HepG2 (cell line): ENCODE measurements around the gene BST1. TPM values are rescaled to one million over a fixed set of nuclear protein-coding genes. Genes with fewer than 3 reads are reported as not detected.
A peak's percentile ranks its signal among the peaks of the same experiment; 100 is the strongest.

ENCODE experiments used
- CEBPB ChIP-seq: IDR thresholded peaks from 2 replicates; pipeline ENCODE4 v1.6.1; 2011; ENCODE audit warnings: low read depth, low read length, improper control_type of control experiment, borderline replicate concordance
- ETV5 ChIP-seq: IDR thresholded peaks from 2 replicates; pipeline ENCODE4 v1.6.1; 2018; ENCODE audit warnings: missing biosample characterization, missing genetic modification reagents, inconsistent platforms, borderline replicate concordance
- FLYWCH1 ChIP-seq: sonication (generic); formaldehyde crosslinking; IDR thresholded peaks from 2 replicates; pipeline ENCODE4 v1.8.1; 2023; ENCODE audit warnings: mild to moderate bottlenecking, missing genetic modification reagents
- GABPA ChIP-seq, 2 experiments: IDR thresholded peaks; 2 replicates each; pipeline ENCODE4 v1.6.1; 2011 to 2016; ENCODE audit warnings: low read depth in 2 of 2, low read length in 1 of 2, missing biosample characterization in 1 of 2, missing genetic modification characterization in 1 of 2
- IKZF4 ChIP-seq: sonication (generic); formaldehyde crosslinking; IDR thresholded peaks from 2 replicates; pipeline ENCODE4 v1.5.1; 2020; ENCODE audit warnings: borderline replicate concordance, mild to moderate bottlenecking, low read depth, missing genetic modification reagents; ENCODE audit errors: not compliant biosample characterization
- KDM3A ChIP-seq: IDR thresholded peaks from 2 replicates; pipeline ENCODE4 v1.6.1; 2018; ENCODE audit warnings: low read depth, missing compliant biosample characterization
- KLF11 ChIP-seq: IDR thresholded peaks from 2 replicates; pipeline ENCODE4 v1.6.1; 2016; ENCODE audit warnings: missing compliant biosample characterization
- MEIS2 ChIP-seq: sonication (generic); formaldehyde crosslinking; IDR thresholded peaks from 2 replicates; pipeline ENCODE4 v1.9.0; 2021; ENCODE audit warnings: mild to moderate bottlenecking, missing genetic modification reagents
- PITX1 ChIP-seq: sonication (generic); formaldehyde crosslinking; IDR thresholded peaks from 2 replicates; pipeline ENCODE4 v1.5.1; 2020; ENCODE audit warnings: mild to moderate bottlenecking, missing genetic modification reagents
- RFXAP ChIP-seq: sonication (generic); formaldehyde crosslinking; IDR thresholded peaks from 2 replicates; pipeline ENCODE4 v1.4.0; 2020; ENCODE audit warnings: missing genetic modification reagents, borderline replicate concordance
- ZFAT ChIP-seq: sonication (generic); formaldehyde crosslinking; conservative IDR thresholded peaks from 2 replicates; pipeline ENCODE4 v1.8.1; 2023; ENCODE audit warnings: missing genetic modification reagents, inconsistent platforms
- ZNF672 ChIP-seq: sonication (generic); formaldehyde crosslinking; IDR thresholded peaks from 2 replicates; pipeline ENCODE4 v1.8.1; 2022; ENCODE audit warnings: missing genetic modification reagents
- ZNF790 ChIP-seq: sonication (generic); formaldehyde crosslinking; IDR thresholded peaks from 2 replicates; pipeline ENCODE4 v1.8.0; 2022; ENCODE audit warnings: missing genetic modification reagents, mild to moderate bottlenecking, borderline replicate concordance
- ZNF879 ChIP-seq: sonication (generic); formaldehyde crosslinking; IDR thresholded peaks from 2 replicates; pipeline ENCODE4 v1.8.1; 2023; ENCODE audit warnings: missing genetic modification reagents
- ZNF883 ChIP-seq: sonication (generic); formaldehyde crosslinking; IDR thresholded peaks from 2 replicates; pipeline ENCODE4 v1.5.1; 2020; ENCODE audit warnings: mild to moderate bottlenecking, missing genetic modification reagents; ENCODE audit errors: not compliant biosample characterization
- polyA plus RNA-seq, 8 experiments: library from polyadenylated mRNA; depleted of rRNA in 3 of 8; stranded (reverse) in 7 of 8; unstranded in 1 of 8; fragments of >200 nt; fragmentation: Illumina TruSeq in 4 of 8; extraction: Trizol in 4 of 8; gene quantifications; 2 replicates each; pipeline versions ENCODE4 v1.2.1 to v1.2.3, GENCODE V29; 2011 to 2016; ENCODE audit warnings: low read depth in 4 of 8, missing spikeins in 1 of 8, mixed read lengths in 1 of 8; ENCODE audit not compliant: insufficient read depth in 1 of 8
- total RNA-seq, 5 experiments: library from RNA; depleted of rRNA; stranded (reverse); fragments of >200 nt; fragmentation: Illumina TruSeq; extraction: Trizol; gene quantifications; 2 replicates each; pipeline ENCODE4 v1.2.3, GENCODE V29; 2016; ENCODE audit warnings: low read depth in 1 of 5
- TF ChIP-seq, protein P1 (sequence below): IDR thresholded peaks from 2 replicates; pipeline ENCODE4 v1.6.1; 2016; ENCODE audit warnings: low read depth
- TF ChIP-seq, protein P2 (sequence below): IDR thresholded peaks from 2 replicates; pipeline ENCODE4 v1.6.1; 2012; ENCODE audit warnings: inconsistent platforms
- TF ChIP-seq, protein P3 (sequence below): sonication (generic); formaldehyde crosslinking; IDR thresholded peaks from 2 replicates; pipeline ENCODE4 v1.8.0; 2022; ENCODE audit warnings: missing genetic modification reagents, mild to moderate bottlenecking, inconsistent platforms, borderline replicate concordance
- TF ChIP-seq, protein P4 (sequence below): sonication (generic); formaldehyde crosslinking; IDR thresholded peaks from 2 replicates; pipeline ENCODE4 v1.4.0; 2020; ENCODE audit warnings: mild to moderate bottlenecking, low read depth, missing genetic modification reagents
- TF ChIP-seq, protein P5 (sequence below): IDR thresholded peaks from 2 replicates; pipeline ENCODE4 v1.6.1; 2016

Gene BST1
- total and polyA plus RNA-seq, 2 of the 13 experiments (the other 11 are each of a cell fraction or from before 2014, with no cell fraction given), result 0.09 to 0.49 TPM

DNA sequence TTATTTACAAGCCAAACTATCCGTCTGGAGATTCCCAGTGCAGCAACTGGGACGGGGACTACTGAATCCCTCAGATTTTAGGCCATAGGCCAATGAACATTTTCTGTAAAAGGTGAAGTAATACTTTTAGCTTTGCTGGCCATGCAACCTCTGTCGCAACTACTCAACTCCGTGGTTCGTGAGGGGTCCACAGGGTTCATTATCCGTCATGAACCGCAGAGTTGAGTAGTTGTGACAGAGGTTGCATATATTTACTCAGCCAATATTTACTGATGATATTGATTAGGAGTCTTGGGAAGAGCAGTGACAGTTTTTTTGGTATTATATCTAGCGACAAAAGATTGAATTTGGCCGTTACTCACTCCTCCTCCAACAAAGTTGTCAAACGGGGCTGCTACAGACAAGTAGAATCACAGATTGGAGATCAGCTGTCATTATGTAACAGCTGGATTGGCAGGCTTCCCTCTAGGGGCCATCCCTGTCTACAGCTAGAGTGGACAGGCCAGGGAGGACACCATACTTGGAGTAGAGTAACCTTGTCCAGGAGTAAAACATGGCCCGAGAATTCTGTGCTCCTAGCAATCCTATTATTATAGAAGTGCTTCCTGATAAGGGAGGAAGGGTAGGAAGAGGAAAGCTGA lies 38.0 kb downstream of the BST1 start (continued):
- TF ChIP-seq, protein P1, sequence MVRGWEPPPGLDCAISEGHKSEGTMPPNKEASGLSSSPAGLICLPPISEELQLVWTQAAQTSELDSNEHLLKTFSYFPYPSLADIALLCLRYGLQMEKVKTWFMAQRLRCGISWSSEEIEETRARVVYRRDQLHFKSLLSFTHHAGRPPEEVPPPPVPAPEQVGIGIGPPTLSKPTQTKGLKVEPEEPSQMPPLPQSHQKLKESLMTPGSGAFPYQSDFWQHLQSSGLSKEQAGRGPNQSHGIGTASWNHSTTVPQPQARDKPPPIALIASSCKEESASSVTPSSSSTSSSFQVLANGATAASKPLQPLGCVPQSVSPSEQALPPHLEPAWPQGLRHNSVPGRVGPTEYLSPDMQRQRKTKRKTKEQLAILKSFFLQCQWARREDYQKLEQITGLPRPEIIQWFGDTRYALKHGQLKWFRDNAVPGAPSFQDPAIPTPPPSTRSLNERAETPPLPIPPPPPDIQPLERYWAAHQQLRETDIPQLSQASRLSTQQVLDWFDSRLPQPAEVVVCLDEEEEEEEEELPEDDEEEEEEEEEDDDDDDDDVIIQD, result no peak
- TF ChIP-seq, protein P2, sequence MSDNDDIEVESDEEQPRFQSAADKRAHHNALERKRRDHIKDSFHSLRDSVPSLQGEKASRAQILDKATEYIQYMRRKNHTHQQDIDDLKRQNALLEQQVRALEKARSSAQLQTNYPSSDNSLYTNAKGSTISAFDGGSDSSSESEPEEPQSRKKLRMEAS, result no peak
- TF ChIP-seq ZNF883 (CRISPR knock-in tag) (no peak), RFXAP (CRISPR knock-in tag) (0 out of 2 replicates have a peak, but pooled peaks have one; percentile 4), PITX1 (CRISPR knock-in tag) (no peak), FLYWCH1 (CRISPR knock-in tag) (no peak), ZNF790 (CRISPR knock-in tag) (no peak), ZNF879 (no peak), ETV5 (CRISPR knock-in tag) (no peak), ZNF672 (CRISPR knock-in tag) (no peak), ZFAT (CRISPR knock-in tag) (no peak), CEBPB (peak; percentile 98), MEIS2 (CRISPR knock-in tag) (peak; percentile 47; the same call in 1 of the 2 replicates), IKZF4 (CRISPR knock-in tag) (no peak), GABPA (IDR thresholded peaks at IDR 0.05; ENCODE audit: low read depth, low read length) (no peak), GABPA (CRISPR knock-in tag; IDR thresholded peaks at IDR 0.05; ENCODE audit: low read depth) (no peak), KLF11 (no peak), KDM3A (CRISPR knock-in tag) (0 out of 2 replicates have a peak, but pooled peaks have one; percentile 42)
- TF ChIP-seq, protein P3, sequence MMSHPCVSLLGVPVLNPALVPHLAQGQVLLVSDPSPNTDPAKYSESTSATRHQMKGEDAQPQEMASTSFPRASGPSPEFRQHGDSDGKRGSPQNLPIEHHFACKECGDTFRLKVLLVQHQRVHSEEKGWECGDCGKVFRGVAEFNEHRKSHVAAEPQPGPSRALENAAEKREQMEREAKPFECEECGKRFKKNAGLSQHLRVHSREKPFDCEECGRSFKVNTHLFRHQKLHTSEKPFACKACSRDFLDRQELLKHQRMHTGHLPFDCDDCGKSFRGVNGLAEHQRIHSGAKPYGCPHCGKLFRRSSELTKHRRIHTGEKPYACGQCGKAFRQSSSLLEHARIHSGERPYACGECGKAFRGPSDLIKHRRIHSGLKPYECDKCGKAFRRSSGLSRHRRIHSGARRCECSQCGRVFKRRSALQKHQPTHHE (CRISPR knock-in tag), result no peak
- TF ChIP-seq, protein P4, sequence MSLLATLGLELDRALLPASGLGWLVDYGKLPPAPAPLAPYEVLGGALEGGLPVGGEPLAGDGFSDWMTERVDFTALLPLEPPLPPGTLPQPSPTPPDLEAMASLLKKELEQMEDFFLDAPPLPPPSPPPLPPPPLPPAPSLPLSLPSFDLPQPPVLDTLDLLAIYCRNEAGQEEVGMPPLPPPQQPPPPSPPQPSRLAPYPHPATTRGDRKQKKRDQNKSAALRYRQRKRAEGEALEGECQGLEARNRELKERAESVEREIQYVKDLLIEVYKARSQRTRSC (CRISPR knock-in tag), result no peak
- TF ChIP-seq, protein P5, sequence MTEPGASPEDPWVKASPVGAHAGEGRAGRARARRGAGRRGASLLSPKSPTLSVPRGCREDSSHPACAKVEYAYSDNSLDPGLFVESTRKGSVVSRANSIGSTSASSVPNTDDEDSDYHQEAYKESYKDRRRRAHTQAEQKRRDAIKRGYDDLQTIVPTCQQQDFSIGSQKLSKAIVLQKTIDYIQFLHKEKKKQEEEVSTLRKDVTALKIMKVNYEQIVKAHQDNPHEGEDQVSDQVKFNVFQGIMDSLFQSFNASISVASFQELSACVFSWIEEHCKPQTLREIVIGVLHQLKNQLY (CRISPR knock-in tag), result peak; percentile 27; the same call in 1 of the 2 replicates
